ENCODE data around the gene MIA3. TPM values are rescaled to one million over a fixed set of nuclear protein-coding genes. Genes with fewer than 3 reads are reported as not detected.

Gene MIA3
- total and polyA plus RNA-seq, 4 experiments from 2014 or later: 42.0 to 124 (median 97.2) TPM

DNA sequence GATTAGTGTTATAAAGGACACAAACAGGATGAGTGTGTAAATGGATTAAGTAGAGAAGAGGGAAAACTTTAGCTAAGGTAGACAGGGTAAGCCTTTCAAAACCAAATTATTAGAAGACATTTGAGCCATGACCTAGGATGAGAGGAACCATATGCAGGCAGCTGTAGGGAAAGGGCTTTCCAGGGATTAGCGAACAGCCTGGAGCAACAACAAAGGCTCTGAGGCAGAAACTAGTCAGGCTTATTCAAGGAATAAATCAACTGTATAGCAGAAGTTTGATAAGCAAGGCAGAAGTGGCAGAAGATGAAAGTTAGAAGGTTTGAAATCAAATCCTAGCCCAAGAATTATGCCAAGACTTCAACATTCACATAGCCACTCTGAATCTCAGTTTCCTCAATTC, 73.1 kb downstream of the MIA3 start:
- Histone ChIP-seq H3K36me3 (ENCODE audit: insufficient read depth, low read length) (peaks cover 19% of the 10 kb centered on the region), H3K4me1 (ENCODE audit: insufficient read depth, low read length) (peaks cover 1% of the 10 kb centered on the region), H3K27ac (ENCODE audit: low read depth, low read length) (no peak overlapping the region), H3K4me3 (ENCODE audit: low read length in 2 of 2) (no peak overlapping the region), H3K27me3 (ENCODE audit: insufficient read depth, low read length) (no peaks in the 10 kb centered on the region), H3K9me3 (ENCODE audit: control insufficient read depth in 1 of 2, low read length in 2 of 2) (no peaks in the 10 kb centered on the region)
- H3K27ac Mint-ChIP-seq: peak overlapping the region in 4 of 7 donors; percentile 47 to 75 (median 60)
- ChIA-PET CTCF (ENCODE audit: partially characterized antibody) (no interaction called here), POLR2A (ENCODE audit: partially characterized antibody) (no interaction called here)
- H3K9me3 Mint-ChIP-seq: no peaks in the 10 kb centered on the region
- H3K27me3 Mint-ChIP-seq: no peaks in the 10 kb centered on the region
- peaks cover 16 to 41% of the 10 kb centered on the region in 2 donors for H3K36me3 Mint-ChIP-seq
- intact Hi-C loops (cut with micrococcal nuclease): no loop called here
- peaks cover 9 to 26% (median 18%) of the 10 kb centered on the region in 4 donors for H3K4me1 Mint-ChIP-seq
- DNase-seq: no peak
- H3K4me3 Mint-ChIP-seq: no peak overlapping the region

DNA sequence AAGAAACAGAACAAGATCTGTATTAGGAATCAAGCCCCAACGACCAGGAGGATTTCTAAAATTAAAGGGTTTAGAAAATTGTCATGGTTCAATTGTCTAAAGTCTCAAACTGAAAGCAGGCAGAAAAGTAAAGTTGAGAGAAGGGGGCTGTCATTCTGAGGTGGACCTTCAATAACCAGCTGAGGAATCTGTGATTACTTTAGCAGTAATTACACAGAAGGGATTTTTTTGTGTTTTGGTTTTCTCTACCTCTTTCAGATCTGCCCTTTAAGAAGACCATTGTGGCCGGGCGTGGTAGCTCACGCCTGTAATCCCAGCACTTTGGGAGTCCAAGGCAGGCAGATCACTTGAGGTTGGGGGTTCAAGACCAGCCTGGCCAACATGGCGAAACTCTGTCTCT, 77.0 kb downstream of the MIA3 start:
- ChIA-PET POLR2A (ENCODE audit: partially characterized antibody) (interaction anchor here (2.8 kb wide), 1 partner anchor 18 kb away, joined by 13 read pairs; the partner anchor contains the start of genes AIDA and BROX), CTCF (ENCODE audit: partially characterized antibody) (interaction anchor here (1.2 kb wide), 1 partner anchor 18 kb away, joined by 3 read pairs; no protein-coding TSS in a partner anchor)
- H3K4me1 ChIP-seq (ENCODE audit: insufficient read depth, low read length): peaks cover 8% of the 10 kb centered on the region
- Mint-ChIP-seq H3K4me3 (no peak overlapping the region), H3K27me3 (no peaks in the 10 kb centered on the region), H3K9me3 (no peaks in the 10 kb centered on the region), H3K36me3 (peaks cover 17 to 38% of the 10 kb centered on the region in 2 donors), H3K27ac (peak overlapping the region in 2 of 7 donors; percentile 11 to 29), H3K4me1 (peaks cover 13 to 31% (median 22%) of the 10 kb centered on the region in 4 donors)
- peaks cover 14% of the 10 kb centered on the region for H3K36me3 ChIP-seq (ENCODE audit: insufficient read depth, low read length)
- no peak overlapping the region for H3K4me3 ChIP-seq (ENCODE audit: low read length in 2 of 2)
- H3K27me3 ChIP-seq (ENCODE audit: insufficient read depth, low read length): no peaks in the 10 kb centered on the region
- DNase-seq: no peak
- no peaks in the 10 kb centered on the region for H3K9me3 ChIP-seq (ENCODE audit: control insufficient read depth in 1 of 2, low read length in 2 of 2)
- intact Hi-C loops (cut with micrococcal nuclease): no loop called here
- H3K27ac ChIP-seq (ENCODE audit: low read depth, low read length): no peak overlapping the region

DNA sequence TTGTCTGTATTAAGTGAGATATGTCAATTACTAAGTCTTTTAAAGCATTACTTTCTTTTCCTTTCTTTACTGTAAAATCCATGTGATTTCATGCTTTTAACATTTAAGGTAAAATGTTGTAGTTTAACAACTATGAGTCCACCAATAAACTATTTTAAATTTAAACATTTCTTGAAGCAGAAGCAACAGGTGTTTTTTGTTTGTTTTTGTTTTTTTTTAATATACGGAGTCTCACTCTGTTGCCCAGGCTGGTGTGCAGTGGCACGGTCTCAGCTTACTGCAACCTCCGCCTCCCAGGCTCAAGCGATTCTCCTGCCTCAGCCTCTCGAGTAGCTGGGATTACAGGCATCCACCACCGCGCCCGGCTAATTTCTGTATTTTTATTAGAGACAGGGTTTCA, 78.8 kb downstream of the MIA3 start:
- H3K27me3 ChIP-seq (ENCODE audit: insufficient read depth, low read length): no peaks in the 10 kb centered on the region
- H3K27me3 Mint-ChIP-seq: no peaks in the 10 kb centered on the region
- no peak for DNase-seq
- H3K9me3 ChIP-seq (ENCODE audit: control insufficient read depth in 1 of 2, low read length in 2 of 2): no peaks in the 10 kb centered on the region
- intact Hi-C loops (cut with micrococcal nuclease): no loop called here
- H3K4me1 ChIP-seq (ENCODE audit: insufficient read depth, low read length): peaks cover 8% of the 10 kb centered on the region
- H3K27ac ChIP-seq (ENCODE audit: low read depth, low read length): no peak overlapping the region
- H3K36me3 Mint-ChIP-seq: peaks cover 25 to 40% of the 10 kb centered on the region in 2 donors
- H3K27ac Mint-ChIP-seq: no peak overlapping the region
- H3K4me3 Mint-ChIP-seq: no peak overlapping the region
- H3K4me3 ChIP-seq (ENCODE audit: low read length in 2 of 2): no peak overlapping the region
- H3K9me3 Mint-ChIP-seq: no peaks in the 10 kb centered on the region
- ChIA-PET POLR2A (ENCODE audit: partially characterized antibody) (interaction anchor here (4.1 kb wide), 1 partner anchor 15 kb away, joined by 22 read pairs; the partner anchor contains the start of genes AIDA and BROX), CTCF (ENCODE audit: partially characterized antibody) (no interaction called here)
- H3K36me3 ChIP-seq (ENCODE audit: insufficient read depth, low read length): peaks cover 13% of the 10 kb centered on the region
- peaks cover 10 to 27% (median 20%) of the 10 kb centered on the region in 4 donors for H3K4me1 Mint-ChIP-seq

DNA sequence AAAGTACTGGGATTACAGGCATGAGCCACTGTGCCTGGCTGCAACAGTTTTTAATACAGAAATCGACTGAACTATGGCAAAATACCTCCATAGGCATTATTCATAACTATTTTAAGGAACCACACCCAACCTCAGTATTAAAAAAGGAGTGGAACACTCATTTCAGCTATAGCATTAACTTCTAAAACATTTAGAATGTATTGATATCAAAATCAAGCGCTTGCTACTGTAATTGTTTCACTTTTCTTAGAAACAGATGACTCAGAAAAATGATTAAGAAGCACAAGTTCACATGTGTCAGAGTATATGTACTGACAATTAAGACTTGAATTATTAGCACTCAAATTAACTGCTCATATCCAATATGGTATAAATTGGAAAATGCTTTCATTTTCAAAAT, 79.3 kb downstream of the MIA3 start:
- no peaks in the 10 kb centered on the region for H3K9me3 Mint-ChIP-seq
- Histone ChIP-seq H3K27me3 (ENCODE audit: insufficient read depth, low read length) (no peaks in the 10 kb centered on the region), H3K36me3 (ENCODE audit: insufficient read depth, low read length) (peaks cover 15% of the 10 kb centered on the region), H3K9me3 (ENCODE audit: control insufficient read depth in 1 of 2, low read length in 2 of 2) (no peaks in the 10 kb centered on the region), H3K4me1 (ENCODE audit: insufficient read depth, low read length) (peaks cover 8% of the 10 kb centered on the region), H3K4me3 (ENCODE audit: low read length in 2 of 2) (no peak overlapping the region), H3K27ac (ENCODE audit: low read depth, low read length) (no peak overlapping the region)
- intact Hi-C loops (cut with micrococcal nuclease): no loop called here
- H3K4me1 Mint-ChIP-seq: peaks cover 10 to 27% (median 20%) of the 10 kb centered on the region in 4 donors
- H3K27ac Mint-ChIP-seq: no peak overlapping the region
- H3K27me3 Mint-ChIP-seq: no peaks in the 10 kb centered on the region
- DNase-seq: no peak
- no peak overlapping the region for H3K4me3 Mint-ChIP-seq
- POLR2A ChIA-PET (ENCODE audit: partially characterized antibody): interaction anchor here (4.1 kb wide), 1 partner anchor 15 kb away, joined by 22 read pairs; the partner anchor contains the start of genes AIDA and BROX
- H3K36me3 Mint-ChIP-seq: peaks cover 24 to 42% of the 10 kb centered on the region in 2 donors
- CTCF ChIA-PET (ENCODE audit: partially characterized antibody): interaction anchor here (0.9 to 1.0 kb wide), 2 partner anchors 40 to 107 kb away, joined by 3 to 6 read pairs; partner anchors contain the start of gene TAF1A

DNA sequence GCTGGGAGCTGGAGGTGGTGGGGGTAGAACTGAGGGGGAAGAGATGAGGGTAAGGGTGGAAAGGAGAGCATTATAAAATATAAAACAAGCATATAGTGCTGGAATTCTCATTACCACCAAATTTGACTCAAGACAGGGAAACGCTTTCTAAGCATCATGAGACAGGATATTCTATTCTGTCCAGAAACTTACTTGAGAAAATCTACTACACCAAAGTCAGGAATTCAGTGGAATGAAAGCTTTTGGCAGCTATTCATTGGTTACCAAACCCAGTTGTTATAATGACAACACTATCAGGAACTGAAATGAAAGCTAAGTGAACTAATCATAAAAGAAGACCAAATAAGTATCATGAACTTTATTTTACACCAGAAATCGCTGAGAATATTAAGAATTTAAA, 79.9 kb downstream of the MIA3 start:
- peaks cover 21% of the 10 kb centered on the region for H3K36me3 ChIP-seq (ENCODE audit: insufficient read depth, low read length)
- CTCF ChIA-PET (ENCODE audit: partially characterized antibody): interaction anchor here (0.9 to 1.0 kb wide), 2 partner anchors 40 to 108 kb away, joined by 3 to 6 read pairs; partner anchors contain the start of gene TAF1A
- H3K9me3 Mint-ChIP-seq: no peaks in the 10 kb centered on the region
- H3K27ac ChIP-seq (ENCODE audit: low read depth, low read length): no peak overlapping the region
- H3K27me3 Mint-ChIP-seq: no peaks in the 10 kb centered on the region
- H3K27me3 ChIP-seq (ENCODE audit: insufficient read depth, low read length): no peaks in the 10 kb centered on the region
- DNase-seq: no peak
- POLR2A ChIA-PET (ENCODE audit: partially characterized antibody): interaction anchor here (4.1 kb wide), 1 partner anchor 14 kb away, joined by 22 read pairs; the partner anchor contains the start of genes AIDA and BROX
- no peaks in the 10 kb centered on the region for H3K9me3 ChIP-seq (ENCODE audit: control insufficient read depth in 1 of 2, low read length in 2 of 2)
- H3K4me3 ChIP-seq (ENCODE audit: low read length in 2 of 2): no peak overlapping the region
- H3K4me3 Mint-ChIP-seq: no peak overlapping the region
- intact Hi-C loops (cut with micrococcal nuclease): no loop called here
- peak overlapping the region in 1 of 7 donors; percentile 19 for H3K27ac Mint-ChIP-seq
- H3K4me1 ChIP-seq (ENCODE audit: insufficient read depth, low read length): peaks cover 8% of the 10 kb centered on the region
- H3K4me1 Mint-ChIP-seq: peaks cover 10 to 26% (median 17%) of the 10 kb centered on the region in 4 donors
- peaks cover 24 to 42% of the 10 kb centered on the region in 2 donors for H3K36me3 Mint-ChIP-seq

DNA sequence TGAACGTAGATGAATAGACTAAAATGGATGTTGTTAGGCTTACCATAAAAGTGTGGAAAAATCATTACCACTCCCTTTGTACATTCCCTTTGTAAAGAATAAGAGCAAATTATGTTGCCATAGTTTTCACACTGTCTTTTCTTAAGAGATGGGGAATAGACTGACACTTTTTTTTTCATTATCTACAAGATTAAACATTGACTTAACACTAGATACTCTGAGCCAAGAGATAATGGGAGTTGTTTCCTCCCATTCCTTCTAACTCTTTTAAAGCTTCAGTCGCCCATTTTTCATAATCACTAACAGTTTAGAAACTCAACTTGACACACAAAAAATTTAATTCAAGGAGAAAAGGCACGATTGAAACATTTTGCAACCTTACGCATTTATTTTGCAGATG, 84.3 kb downstream of the MIA3 start:
- peaks cover 11% of the 10 kb centered on the region for H3K4me1 ChIP-seq (ENCODE audit: insufficient read depth, low read length)
- Mint-ChIP-seq H3K27ac (no peak overlapping the region), H3K4me1 (peaks cover 23 to 48% (median 35%) of the 10 kb centered on the region in 4 donors), H3K27me3 (no peaks in the 10 kb centered on the region), H3K9me3 (no peaks in the 10 kb centered on the region), H3K36me3 (peaks cover 40 to 43% of the 10 kb centered on the region in 2 donors), H3K4me3 (no peak overlapping the region)
- H3K27me3 ChIP-seq (ENCODE audit: insufficient read depth, low read length): no peaks in the 10 kb centered on the region
- intact Hi-C loops (cut with micrococcal nuclease): no loop called here
- H3K27ac ChIP-seq (ENCODE audit: low read depth, low read length): no peak overlapping the region
- no peak overlapping the region for H3K4me3 ChIP-seq (ENCODE audit: low read length in 2 of 2)
- no peaks in the 10 kb centered on the region for H3K9me3 ChIP-seq (ENCODE audit: control insufficient read depth in 1 of 2, low read length in 2 of 2)
- ChIA-PET CTCF (ENCODE audit: partially characterized antibody) (no interaction called here), POLR2A (ENCODE audit: partially characterized antibody) (no interaction called here)
- no peak for DNase-seq
- peaks cover 21% of the 10 kb centered on the region for H3K36me3 ChIP-seq (ENCODE audit: insufficient read depth, low read length)

DNA sequence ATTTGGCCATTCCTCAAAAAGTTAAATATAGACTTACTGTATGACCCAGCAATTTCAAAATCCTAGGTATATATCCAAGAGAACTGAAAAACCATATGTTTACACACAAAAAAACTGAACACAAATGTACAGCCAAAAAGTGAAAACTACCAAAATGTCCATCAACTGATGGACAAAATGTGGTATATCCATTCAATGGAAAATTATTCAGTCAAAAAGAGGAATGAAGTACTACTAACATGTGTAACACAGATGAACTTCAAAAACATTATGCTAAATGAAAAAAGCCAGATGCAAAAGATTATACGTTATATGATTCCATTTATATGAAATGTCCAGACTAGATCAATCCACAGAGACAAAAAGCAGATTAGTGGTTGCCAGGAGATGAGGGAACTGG, 86.4 kb downstream of the MIA3 start:
- no peak for DNase-seq
- Mint-ChIP-seq H3K4me3 (peak overlapping the region in 2 of 8 donors; percentile 19 to 32), H3K27me3 (no peaks in the 10 kb centered on the region), H3K36me3 (peaks cover 36 to 42% of the 10 kb centered on the region in 2 donors), H3K4me1 (peaks cover 28 to 62% (median 44%) of the 10 kb centered on the region in 4 donors), H3K9me3 (no peaks in the 10 kb centered on the region), H3K27ac (peak overlapping the region in 1 of 7 donors; percentile 82)
- Histone ChIP-seq H3K4me1 (ENCODE audit: insufficient read depth, low read length) (peaks cover 10% of the 10 kb centered on the region), H3K27me3 (ENCODE audit: insufficient read depth, low read length) (no peaks in the 10 kb centered on the region), H3K27ac (ENCODE audit: low read depth, low read length) (no peak overlapping the region), H3K36me3 (ENCODE audit: insufficient read depth, low read length) (peaks cover 22% of the 10 kb centered on the region), H3K9me3 (ENCODE audit: control insufficient read depth in 1 of 2, low read length in 2 of 2) (no peaks in the 10 kb centered on the region), H3K4me3 (ENCODE audit: low read length in 2 of 2) (no peak overlapping the region)
- intact Hi-C loops (cut with micrococcal nuclease): no loop called here
- ChIA-PET CTCF (ENCODE audit: partially characterized antibody) (no interaction called here), POLR2A (ENCODE audit: partially characterized antibody) (interaction anchor here (0.7 to 1.7 kb wide), 2 partner anchors 9 kb away, joined by 3 to 5 read pairs; partner anchors contain the start of gene BROX)

All from CD4-positive, alpha-beta memory T cell (primary cell).